NK-92 (cell line): Measurements from ENCODE around the gene P2RY6.

Experiments used
- DNase-seq: peaks from one replicate; lab custom pipeline; 2025; ENCODE audit not compliant: unreplicated experiment; lab: John Stamatoyannopoulos, UW

Gene P2RY6

DNA sequence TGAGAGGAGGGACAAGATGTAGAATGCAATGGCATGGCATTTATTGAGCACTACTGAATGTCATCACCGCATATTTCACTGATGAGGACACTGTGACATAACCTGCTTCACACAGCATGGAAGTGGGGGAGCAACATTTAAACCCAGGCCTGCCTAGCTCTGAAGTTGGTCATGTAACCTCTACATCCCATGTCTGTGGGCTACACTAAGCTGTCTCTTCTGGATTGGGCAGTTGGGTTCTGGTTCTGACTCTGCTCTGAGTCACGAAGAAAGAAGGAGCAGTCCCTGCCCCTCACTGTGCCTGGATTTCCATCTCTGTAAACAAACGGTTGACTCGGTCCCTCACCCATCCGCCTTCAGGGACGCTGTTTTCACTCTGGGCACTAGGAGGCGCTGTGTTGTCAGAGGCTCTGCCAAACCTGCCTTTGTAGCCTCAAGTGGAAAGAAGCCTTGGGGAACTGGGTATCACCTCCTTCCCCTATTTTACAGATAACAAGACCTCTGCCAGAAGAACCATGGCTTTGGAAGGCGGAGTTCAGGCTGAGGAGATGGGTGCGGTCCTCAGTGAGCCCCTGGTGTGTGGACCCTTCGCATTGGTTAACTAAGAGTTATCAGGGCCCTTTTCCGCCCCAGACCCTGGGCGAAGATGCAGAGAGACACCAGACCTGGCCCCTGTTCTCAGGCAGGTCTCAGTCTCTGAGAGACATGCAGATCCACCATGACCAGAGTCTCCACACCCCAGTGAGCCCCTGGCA is 23.3 kb downstream of the P2RY6 start:
- no peak for DNase-seq

DNA sequence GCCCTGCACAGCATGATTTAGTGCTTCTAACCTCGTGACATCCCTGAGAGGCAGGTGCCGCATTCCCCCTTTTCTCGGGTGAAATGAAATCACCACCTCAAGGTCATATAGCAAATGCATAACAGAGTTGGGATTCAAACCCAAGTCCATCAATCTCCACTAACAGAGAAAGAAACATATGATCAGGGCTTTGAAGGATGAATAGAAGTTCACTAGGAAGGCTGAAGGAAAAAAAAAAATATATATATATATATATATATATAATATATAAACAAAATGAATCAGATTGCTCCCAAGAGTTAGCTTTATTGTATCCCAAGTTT is 23.8 kb downstream of the P2RY6 start:
- DNase-seq = no peak

DNA sequence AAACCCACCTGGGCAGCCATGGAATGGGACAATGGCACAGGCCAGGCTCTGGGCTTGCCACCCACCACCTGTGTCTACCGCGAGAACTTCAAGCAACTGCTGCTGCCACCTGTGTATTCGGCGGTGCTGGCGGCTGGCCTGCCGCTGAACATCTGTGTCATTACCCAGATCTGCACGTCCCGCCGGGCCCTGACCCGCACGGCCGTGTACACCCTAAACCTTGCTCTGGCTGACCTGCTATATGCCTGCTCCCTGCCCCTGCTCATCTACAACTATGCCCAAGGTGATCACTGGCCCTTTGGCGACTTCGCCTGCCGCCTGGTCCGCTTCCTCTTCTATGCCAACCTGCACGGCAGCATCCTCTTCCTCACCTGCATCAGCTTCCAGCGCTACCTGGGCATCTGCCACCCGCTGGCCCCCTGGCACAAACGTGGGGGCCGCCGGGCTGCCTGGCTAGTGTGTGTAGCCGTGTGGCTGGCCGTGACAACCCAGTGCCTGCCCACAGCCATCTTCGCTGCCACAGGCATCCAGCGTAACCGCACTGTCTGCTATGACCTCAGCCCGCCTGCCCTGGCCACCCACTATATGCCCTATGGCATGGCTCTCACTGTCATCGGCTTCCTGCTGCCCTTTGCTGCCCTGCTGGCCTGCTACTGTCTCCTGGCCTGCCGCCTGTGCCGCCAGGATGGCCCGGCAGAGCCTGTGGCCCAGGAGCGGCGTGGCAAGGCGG is 24.5 kb downstream of the P2RY6 start:
- no peak for DNase-seq

DNA sequence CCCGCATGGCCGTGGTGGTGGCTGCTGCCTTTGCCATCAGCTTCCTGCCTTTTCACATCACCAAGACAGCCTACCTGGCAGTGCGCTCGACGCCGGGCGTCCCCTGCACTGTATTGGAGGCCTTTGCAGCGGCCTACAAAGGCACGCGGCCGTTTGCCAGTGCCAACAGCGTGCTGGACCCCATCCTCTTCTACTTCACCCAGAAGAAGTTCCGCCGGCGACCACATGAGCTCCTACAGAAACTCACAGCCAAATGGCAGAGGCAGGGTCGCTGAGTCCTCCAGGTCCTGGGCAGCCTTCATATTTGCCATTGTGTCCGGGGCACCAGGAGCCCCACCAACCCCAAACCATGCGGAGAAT is 25.1 kb downstream of the P2RY6 start:
- no peak for DNase-seq

DNA sequence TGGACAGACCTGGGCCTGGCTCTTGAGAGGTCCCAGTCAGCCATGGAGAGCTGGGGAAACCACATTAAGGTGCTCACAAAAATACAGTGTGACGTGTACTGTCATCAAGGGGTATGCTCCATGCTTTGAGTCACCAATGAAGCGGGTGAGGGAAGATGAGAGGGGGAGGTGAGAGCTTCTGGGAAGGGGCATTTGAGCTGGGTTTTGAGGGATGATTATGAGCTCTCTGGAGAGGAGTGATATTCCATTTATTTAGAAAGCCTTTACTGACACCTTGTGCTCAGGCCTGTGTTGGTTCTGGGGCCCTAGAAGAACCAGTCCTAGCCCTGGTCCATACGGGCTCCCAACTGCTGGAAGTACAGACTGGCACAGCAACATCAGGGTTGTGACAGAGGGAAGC is 25.6 kb downstream of the P2RY6 start:
- no peak for DNase-seq

DNA sequence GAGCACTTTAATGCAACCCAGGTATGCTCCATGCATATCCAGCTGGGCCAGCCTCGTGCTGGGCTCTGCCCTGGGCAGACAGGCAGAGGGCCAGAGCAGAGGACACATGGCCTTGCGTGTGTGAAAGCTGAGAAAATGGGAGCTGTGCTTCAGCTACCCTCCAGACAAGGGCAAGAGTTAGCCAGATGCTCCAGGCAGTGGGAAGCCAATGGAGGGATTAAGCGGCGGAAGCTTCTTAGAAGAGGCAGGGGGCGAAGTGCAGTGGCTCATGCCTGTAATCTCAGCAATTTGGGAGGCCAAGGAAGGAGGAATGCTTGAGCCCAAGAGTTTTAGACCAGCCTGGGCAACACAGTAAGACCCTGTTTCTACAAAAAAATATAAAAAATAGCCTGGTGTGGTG is 26.1 kb downstream of the P2RY6 start:
- no peak for DNase-seq

DNA sequence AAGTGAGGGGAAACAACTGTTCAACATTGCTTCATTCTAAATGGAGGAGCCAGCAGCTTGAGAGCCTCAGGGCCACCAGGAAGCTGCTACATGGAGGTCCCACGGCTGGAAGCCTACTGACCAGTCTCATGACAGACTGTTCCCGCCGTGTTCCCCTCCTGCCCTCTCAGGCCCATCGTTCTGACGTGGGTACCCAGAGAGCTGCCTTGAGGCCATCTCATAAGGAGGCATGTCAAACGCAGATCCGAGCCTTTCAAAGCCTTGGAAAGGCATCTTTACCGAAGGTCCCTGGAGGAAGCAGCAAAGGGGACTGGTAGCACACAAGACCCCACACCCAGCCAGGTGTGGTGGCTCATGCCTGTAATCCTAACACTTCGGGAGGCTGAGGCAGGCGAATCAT is 27.6 kb downstream of the P2RY6 start:
- DNase-seq = no peak

DNA sequence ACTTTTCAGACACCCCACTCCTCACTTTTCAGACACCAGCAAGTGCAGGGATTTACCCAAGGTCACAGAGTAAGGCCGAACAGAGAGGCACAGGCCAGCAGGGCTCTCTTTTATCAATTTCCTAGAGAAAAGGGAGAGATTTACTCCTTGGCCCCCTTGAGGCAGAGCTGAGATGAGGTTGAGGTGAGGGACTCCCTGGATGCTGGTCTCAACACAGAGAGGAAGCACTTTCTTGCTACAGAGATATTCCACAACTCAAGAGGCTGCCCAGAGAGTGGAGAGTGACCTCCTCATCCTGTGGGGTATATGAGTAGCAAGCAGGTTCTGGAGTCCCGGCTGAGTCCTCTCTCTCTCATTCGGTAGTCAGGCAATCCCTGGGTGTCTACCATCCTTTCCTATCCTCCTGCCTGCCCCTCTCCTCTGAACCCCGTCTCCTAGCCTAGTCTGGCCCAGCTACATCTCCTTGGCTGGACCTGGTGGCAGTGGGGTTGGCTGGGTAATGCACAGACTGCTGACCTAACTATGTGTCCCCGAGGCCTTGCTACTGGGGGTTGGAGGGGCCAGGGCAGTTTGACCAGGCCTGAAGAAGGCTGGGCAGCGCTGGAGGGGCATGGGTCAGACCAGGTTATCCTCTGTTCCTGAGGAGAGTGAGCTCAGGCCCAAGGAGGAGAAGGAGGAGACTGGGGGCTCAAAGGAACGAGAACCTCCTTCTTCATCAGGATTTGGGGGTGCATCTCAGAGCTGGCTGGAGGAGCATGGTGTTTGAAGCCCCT is 34.1 kb downstream of the P2RY6 start:
- no peak for DNase-seq

DNA sequence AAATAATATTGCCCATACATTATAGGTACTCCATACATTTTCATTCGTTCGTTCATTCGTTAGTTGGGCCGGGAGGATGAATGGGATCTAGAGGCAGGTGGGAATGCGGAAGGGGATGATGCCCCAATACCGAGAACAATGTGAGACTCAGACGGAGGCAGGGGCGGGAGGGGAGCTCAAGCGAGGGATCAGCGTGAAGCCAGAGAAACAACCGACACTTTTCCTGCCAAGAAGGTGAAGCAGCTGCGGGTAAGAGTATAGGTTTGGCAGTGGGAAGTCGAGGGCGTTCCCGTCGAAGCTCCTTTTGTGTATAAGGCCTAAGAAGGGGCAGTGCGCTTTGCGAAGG is 34.8 kb downstream of the P2RY6 start:
- DNase-seq = no peak

DNA sequence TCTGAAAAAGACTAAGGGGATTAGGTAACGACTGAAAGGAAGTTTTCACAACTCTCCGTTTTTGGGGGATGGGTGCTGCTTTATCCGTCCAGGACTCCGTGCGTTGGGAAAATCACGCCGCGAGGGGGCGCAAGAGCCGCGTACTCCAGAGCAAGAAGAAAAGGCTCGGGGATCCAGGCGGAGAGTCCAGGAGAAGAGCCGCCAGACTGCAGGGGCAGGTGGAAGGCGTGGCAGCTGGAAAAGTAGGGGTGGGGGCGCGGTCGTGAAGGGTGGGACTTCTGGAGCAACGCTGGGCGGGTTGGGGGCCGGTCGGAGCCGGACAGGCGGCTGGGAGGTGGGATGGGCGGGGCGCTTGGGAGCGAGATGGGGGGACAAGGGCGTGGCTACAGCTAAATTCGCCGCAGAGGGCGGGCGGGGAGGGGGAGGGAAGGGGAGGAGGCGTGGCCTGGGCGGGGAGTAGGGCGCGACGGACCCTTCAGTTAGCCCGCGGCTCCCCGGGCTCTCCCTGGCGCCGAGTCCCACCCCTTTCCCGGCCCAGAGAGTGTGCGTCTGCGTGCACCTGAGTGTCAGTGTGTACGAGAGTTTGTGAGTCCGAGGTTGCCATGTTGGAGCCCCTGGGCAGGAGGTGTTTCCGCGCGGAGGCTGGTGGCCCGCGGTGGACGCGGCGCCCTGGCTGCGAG is 35.3 kb downstream of the P2RY6 start:
- no peak for DNase-seq

DNA sequence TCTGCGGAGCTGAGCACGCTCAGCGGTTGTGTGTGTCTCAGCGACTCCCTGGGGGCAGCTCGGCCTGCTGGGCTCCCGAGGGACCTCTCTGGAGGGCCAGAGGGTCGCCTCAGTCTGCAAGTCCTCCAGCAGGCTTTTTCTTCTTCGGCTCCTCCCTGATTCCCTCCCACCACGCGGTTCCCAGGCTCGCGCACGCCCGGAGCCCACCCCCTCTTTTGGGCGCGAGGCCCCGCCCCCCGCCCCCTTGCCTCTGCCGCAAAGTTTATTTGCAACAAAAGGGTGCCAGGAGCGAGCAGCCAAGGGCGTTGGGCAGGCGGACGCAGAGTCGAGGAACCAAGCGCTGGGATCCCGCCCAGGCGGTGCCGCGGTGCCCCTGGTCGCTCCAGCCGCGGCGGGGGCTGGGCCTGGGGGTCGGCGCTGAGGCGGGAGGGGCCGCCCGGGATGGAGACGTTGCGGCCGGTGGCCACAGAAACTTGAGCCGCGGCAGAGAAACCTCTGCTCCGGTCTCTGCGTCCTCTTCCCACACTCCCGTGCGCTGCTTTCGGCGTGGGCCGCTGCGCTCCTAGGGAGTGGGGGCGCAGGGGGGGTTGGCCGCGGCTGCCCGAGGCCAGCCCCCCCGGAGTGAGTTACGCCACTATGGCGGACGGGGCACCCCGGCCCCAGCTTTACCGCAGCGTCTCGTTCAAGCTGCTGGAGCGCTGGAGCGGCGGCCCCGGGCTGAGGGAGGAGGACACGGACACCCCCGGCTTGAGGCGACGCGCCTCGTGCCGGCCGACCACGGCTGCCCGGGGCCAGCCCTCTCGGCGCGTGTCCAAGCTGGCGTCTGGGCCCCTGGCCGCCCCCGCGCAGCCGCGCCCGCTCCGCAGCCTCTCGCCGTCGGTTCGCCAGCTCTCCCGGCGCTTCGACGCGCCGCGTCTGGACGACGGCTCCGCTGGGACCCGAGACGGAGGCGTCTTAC is 36.1 kb downstream of the P2RY6 start, which contains the start of gene ARHGEF17:
Gene ARHGEF17 (plus strand): TSS at position 274 of the 958 bp plus-strand sequence. CDS start 363 bp downstream, at position 637.
- no peak for DNase-seq

DNA sequence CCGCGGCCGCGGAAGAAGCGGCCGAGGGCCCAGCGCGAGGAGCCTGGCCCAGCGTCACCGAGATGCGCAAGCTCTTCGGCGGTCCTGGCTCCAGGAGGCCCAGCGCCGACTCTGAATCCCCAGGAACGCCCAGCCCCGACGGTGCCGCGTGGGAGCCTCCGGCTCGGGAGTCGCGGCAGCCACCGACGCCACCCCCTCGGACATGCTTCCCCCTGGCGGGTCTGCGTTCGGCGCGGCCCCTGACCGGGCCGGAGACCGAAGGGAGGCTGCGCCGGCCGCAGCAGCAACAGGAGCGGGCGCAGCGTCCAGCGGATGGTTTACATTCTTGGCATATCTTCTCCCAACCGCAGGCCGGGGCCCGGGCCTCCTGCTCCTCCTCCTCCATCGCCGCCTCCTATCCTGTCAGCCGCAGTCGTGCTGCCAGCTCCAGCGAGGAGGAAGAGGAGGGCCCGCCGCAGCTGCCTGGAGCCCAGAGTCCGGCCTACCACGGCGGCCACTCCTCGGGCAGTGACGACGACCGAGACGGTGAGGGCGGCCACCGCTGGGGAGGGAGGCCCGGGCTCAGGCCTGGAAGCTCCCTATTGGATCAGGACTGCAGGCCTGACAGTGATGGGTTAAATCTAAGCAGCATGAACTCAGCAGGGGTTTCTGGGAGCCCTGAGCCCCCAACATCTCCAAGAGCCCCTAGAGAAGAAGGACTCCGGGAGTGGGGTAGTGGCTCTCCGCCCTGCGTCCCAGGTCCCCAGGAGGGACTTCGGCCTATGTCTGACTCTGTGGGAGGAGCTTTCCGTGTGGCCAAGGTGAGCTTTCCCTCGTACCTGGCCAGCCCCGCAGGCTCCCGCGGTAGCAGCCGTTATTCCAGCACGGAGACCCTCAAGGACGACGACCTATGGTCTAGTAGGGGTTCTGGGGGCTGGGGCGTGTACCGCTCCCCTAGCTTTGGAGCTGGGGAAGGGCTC is 37.1 kb downstream of the P2RY6 start:
- no peak for DNase-seq

DNA sequence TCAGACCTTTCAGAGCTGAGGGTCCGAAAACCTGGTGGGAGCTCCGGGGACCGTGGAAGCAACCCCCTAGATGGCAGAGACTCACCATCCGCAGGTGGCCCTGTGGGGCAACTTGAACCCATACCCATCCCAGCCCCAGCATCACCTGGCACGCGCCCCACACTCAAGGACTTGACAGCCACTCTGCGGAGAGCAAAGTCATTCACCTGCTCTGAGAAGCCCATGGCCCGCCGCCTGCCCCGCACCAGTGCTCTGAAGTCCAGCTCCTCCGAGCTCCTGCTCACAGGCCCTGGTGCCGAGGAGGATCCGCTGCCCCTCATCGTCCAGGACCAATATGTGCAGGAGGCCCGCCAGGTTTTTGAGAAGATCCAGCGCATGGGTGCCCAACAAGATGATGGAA is 37.9 kb downstream of the P2RY6 start:
- no peak for DNase-seq

DNA sequence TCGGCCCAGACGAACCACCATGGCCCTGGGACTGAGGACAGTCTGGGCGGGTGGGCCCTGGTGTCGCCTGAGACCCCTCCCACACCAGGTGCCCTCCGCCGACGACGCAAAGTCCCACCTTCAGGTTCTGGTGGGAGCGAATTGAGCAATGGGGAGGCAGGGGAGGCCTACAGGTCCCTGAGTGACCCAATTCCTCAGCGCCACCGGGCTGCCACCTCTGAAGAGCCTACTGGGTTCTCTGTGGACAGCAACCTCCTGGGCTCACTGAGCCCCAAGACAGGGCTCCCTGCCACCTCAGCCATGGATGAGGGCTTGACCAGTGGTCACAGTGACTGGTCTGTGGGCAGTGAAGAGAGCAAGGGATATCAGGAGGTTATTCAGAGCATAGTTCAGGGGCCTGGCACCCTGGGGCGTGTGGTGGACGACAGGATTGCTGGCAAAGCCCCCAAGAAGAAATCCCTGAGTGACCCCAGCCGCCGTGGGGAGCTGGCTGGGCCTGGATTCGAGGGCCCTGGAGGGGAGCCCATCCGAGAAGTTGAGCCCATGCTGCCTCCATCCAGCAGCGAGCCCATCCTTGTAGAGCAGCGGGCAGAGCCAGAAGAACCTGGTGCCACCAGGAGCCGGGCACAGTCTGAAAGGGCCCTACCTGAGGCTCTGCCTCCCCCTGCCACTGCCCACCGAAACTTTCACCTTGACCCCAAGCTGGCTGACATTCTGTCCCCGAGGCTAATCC is 38.7 kb downstream of the P2RY6 start:
- DNase-seq = no peak

DNA sequence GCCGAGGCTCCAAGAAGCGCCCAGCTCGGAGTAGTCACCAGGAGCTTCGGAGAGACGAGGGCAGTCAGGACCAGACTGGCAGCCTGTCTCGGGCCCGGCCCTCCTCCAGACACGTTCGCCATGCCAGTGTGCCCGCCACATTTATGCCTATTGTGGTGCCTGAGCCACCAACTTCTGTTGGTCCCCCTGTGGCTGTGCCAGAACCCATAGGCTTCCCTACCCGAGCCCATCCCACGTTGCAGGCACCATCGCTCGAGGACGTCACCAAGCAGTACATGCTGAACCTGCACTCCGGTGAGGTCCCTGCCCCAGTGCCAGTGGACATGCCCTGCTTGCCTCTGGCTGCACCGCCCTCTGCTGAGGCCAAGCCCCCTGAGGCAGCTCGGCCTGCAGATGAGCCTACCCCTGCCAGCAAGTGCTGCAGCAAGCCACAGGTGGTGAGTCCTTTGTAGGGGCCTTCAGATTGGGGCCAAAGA is 39.3 kb downstream of the P2RY6 start:
- no peak for DNase-seq

DNA sequence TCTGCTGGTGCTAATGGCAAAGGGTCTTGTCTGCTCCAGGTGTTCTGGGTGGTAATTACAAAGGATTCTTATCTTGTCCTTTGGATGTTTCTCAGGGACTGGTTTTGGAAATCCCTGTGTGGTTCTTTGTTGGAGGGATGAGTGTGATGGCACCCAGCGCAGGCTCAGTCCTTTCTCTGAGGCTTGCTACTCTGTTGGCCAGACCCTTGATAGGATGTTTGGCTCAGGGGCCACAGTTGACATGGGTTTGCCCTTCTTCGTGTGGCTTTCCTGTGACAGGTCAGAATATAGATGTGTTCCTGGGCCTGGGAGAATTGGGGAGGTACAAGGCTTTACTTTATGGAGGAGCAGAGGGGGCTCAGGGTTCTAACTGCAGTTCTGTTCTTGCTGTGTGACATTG is 39.9 kb downstream of the P2RY6 start:
- no peak for DNase-seq

DNA sequence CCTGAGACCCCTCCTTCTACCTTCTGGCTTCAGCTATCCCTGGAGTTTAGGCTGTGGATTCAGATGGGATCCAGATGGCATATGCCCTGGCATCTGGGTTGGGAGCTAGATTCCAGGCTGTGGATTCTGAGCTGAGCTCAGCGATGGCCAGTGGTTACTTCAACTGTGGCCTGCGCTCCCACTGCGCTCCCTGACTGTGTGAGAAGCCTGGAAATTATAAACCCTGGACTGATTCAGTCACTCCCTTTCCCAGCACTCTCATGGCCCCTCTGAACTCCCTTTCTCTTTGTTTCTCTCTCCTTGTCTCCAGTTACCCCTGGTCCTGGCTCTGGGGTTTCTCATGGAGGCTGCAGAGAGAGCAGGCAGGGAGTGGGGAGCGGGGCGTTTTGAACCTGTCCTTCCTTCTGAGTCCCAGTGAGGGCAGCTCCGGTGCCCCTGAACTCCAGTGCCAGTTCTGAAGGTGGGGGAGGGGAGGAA is 40.8 kb downstream of the P2RY6 start:
- no peak for DNase-seq

DNA sequence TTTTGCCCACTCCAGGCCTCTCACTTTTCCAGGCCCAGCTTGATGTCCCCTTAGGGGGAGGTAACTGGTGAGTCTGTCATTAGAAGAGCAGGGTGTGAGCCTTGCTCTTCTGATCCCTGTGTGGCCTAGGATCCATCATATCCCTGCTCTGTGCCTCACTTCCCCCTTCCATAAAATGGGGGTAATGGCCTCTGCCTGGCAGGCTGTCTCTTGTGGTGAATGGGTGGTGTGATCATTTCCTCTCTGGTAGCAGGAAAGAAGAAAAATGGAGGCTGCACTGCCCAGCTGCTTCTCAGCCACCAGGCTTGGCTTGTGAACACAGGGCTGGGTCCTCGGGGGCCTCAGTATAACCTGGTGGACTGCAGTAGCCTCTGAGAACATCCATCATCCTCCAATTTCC is 41.5 kb downstream of the P2RY6 start:
- DNase-seq = no peak
